ENCODE results near the gene TBX15. TPM values are rescaled to one million over a fixed set of nuclear protein-coding genes. Genes with fewer than 3 reads are reported as not detected.

Gene TBX15
- total RNA-seq, 1 donor from 2014 or later = 33.9 TPM

- no peak for DNase-seq
Observed at GRCh38 chr1:118984722-118985639, 3.2 kb downstream of the TBX15 start.

GRCh38 chr1:118984086-118984721, 3.9 kb downstream of the TBX15 start:
- DNase-seq = peak; percentile 57

GRCh38 chr1:118983558-118984041, 4.5 kb downstream of the TBX15 start:
- DNase-seq = peak; percentile 47

- DNase-seq = peak; percentile 24
Observed at GRCh38 chr1:118982821-118983557, 5.2 kb downstream of the TBX15 start.

GRCh38 chr1:118982266-118982665, 5.9 kb downstream of the TBX15 start:
- peak; percentile 61 for DNase-seq

GRCh38 chr1:118981436-118981835, 6.7 kb downstream of the TBX15 start:
- peak; percentile 28 for DNase-seq

- DNase-seq = peak; percentile 37
Observed at GRCh38 chr1:118979754-118980575, 8.2 kb downstream of the TBX15 start.

GRCh38 chr1:118978914-118979701, 9.0 kb downstream of the TBX15 start:
- peak; percentile 41 for DNase-seq

- DNase-seq = peak; percentile 58
Observed at GRCh38 chr1:118977600-118977999, 10.5 kb downstream of the TBX15 start.

- peak; percentile 22 for DNase-seq
Observed at GRCh38 chr1:118974661-118975060, 13.5 kb downstream of the TBX15 start.

- peak; percentile 46 for DNase-seq
Observed at GRCh38 chr1:118973531-118974137, 14.5 kb downstream of the TBX15 start.

GRCh38 chr1:118973032-118973431, 15.1 kb downstream of the TBX15 start:
- no peak for DNase-seq

GRCh38 chr1:118970451-118970850, 17.7 kb downstream of the TBX15 start:
- DNase-seq = no peak

- peak; percentile 58 for DNase-seq
Observed at GRCh38 chr1:118963456-118964430, 24.4 kb downstream of the TBX15 start.

GRCh38 chr1:118963138-118963455, 25.0 kb downstream of the TBX15 start:
- no peak for DNase-seq

- DNase-seq = no peak
Observed at GRCh38 chr1:118961156-118961555, 27.0 kb downstream of the TBX15 start.

- no peak for DNase-seq
Observed at GRCh38 chr1:118960567-118961136, 27.5 kb downstream of the TBX15 start.

- DNase-seq = peak; percentile 22
Observed at GRCh38 chr1:118960026-118960561, 28.0 kb downstream of the TBX15 start.
